22Rv1 (cell line): ENCODE measurements around the gene MICU2.
"Not testable (repeated sequence)": the region's sequence is repeated elsewhere in the genome, so short reads cannot be mapped to it uniquely, and the experiment has no call there.

Experiments used
- H3K27ac ChIP-seq: fragments of 450-650 bp; 2 replicates; pipeline ENCODE4 v1.5.1; 2017
- CTCF ChIP-seq: fragments of 450-650 bp; IDR thresholded peaks from 2 replicates; pipeline ENCODE4 v1.5.1; 2017; ENCODE audit warnings: mild to moderate bottlenecking
- ZFX ChIP-seq: fragments of 450-650 bp; IDR thresholded peaks from 2 replicates; pipeline ENCODE4 v1.6.1; 2017; ENCODE audit warnings: antibody characterized with exemption, borderline replicate concordance

Gene MICU2

GRCh38 chr13:21567714-21568113 lies 36.3 kb downstream of the MICU2 start:
- no peak for TF ChIP-seq ZFX
- no peak for TF ChIP-seq CTCF
- H3K27ac ChIP-seq: no peak overlapping the region

GRCh38 chr13:21557995-21558394 lies 46.0 kb downstream of the MICU2 start:
- no peak overlapping the region for H3K27ac ChIP-seq
- TF ChIP-seq CTCF (peak; percentile 73), ZFX (no peak)

GRCh38 chr13:21556051-21556450 lies 47.9 kb downstream of the MICU2 start:
- H3K27ac ChIP-seq: no peak overlapping the region
- TF ChIP-seq ZFX (no peak), CTCF (no peak)

- H3K27ac ChIP-seq: not testable (repeated sequence)
These were observed 50.7 kb downstream of the MICU2 start for GRCh38 chr13:21553261-21553660.

GRCh38 chr13:21550918-21551317 lies 53.1 kb downstream of the MICU2 start:
- TF ChIP-seq ZFX (no peak), CTCF (no peak)
- H3K27ac ChIP-seq: no peak overlapping the region

GRCh38 chr13:21549633-21550032 lies 54.3 kb downstream of the MICU2 start:
- TF ChIP-seq CTCF (no peak), ZFX (no peak)
- no peak overlapping the region for H3K27ac ChIP-seq

GRCh38 chr13:21548577-21548976 lies 55.4 kb downstream of the MICU2 start:
- H3K27ac ChIP-seq: no peak overlapping the region

More at GRCh38 chr13:21548577-21548976, 55.4 kb downstream of the MICU2 start:
- TF ChIP-seq ZFX (no peak), CTCF (no peak)
